ENCODE results near the gene FAM168A.
A peak's percentile ranks its signal among the peaks of the same experiment; 100 is the strongest.

Gene FAM168A

GRCh38 chr11:73597956-73598718 lies at the start of gene FAM168A:
FAM168A (minus strand) TSS chr11:73598112; CDS start chr11:73468474, 129,638 bp downstream.
- peak; percentile 85 to 91 (median 88) for DNase-seq (ENCODE audit: low read depth in 2 of 3, low spot score in 1 of 3)

GRCh38 chr11:73647459-73648100 lies 49.7 kb upstream of the FAM168A start:
- peak; percentile 83 to 86 (median 85) for DNase-seq (ENCODE audit: low read depth in 2 of 3, low spot score in 1 of 3)

- no peak for DNase-seq (ENCODE audit: low read depth in 2 of 3, low spot score in 1 of 3)
Observed at GRCh38 chr11:73645972-73646631, 48.2 kb upstream of the FAM168A start, which contains the start of gene PLEKHB1. PLEKHB1 (plus strand) TSS chr11:73646581; CDS start chr11:73646609, 28 bp downstream.

- no peak for DNase-seq (ENCODE audit: low read depth in 2 of 3, low spot score in 1 of 3)
Observed at GRCh38 chr11:73645121-73645969, 47.4 kb upstream of the FAM168A start.

GRCh38 chr11:73641668-73642067 lies 43.8 kb upstream of the FAM168A start:
- DNase-seq (ENCODE audit: low read depth in 2 of 3, low spot score in 1 of 3): no peak

- DNase-seq (ENCODE audit: low read depth in 2 of 3, low spot score in 1 of 3): no peak
Observed at GRCh38 chr11:73640592-73640991, 42.7 kb upstream of the FAM168A start.

- no peak for DNase-seq (ENCODE audit: low read depth in 2 of 3, low spot score in 1 of 3)
Observed at GRCh38 chr11:73637012-73637411, 39.1 kb upstream of the FAM168A start.

- DNase-seq (ENCODE audit: low read depth in 2 of 3, low spot score in 1 of 3): no peak
Observed at GRCh38 chr11:73636249-73636648, 38.3 kb upstream of the FAM168A start.

GRCh38 chr11:73635721-73636120 lies 37.8 kb upstream of the FAM168A start:
- no peak for DNase-seq (ENCODE audit: low read depth in 2 of 3, low spot score in 1 of 3)

- DNase-seq (ENCODE audit: low read depth in 2 of 3, low spot score in 1 of 3): no peak
Observed at GRCh38 chr11:73633999-73634398, 36.1 kb upstream of the FAM168A start.

GRCh38 chr11:73632996-73633395 lies 35.1 kb upstream of the FAM168A start:
- DNase-seq (ENCODE audit: low read depth in 2 of 3, low spot score in 1 of 3): no peak

- DNase-seq (ENCODE audit: low read depth in 2 of 3, low spot score in 1 of 3): no peak
Observed at GRCh38 chr11:73629907-73630306, 32.0 kb upstream of the FAM168A start.

GRCh38 chr11:73625696-73626318 lies 27.9 kb upstream of the FAM168A start:
- peak; percentile 38 to 68 (median 51) for DNase-seq (ENCODE audit: low read depth in 2 of 3, low spot score in 1 of 3)

- no peak for DNase-seq (ENCODE audit: low read depth in 2 of 3, low spot score in 1 of 3)
Observed at GRCh38 chr11:73623686-73624085, 25.8 kb upstream of the FAM168A start.

- DNase-seq (ENCODE audit: low read depth in 2 of 3, low spot score in 1 of 3): no peak
Observed at GRCh38 chr11:73622926-73623593, 25.1 kb upstream of the FAM168A start.

- no peak for DNase-seq (ENCODE audit: low read depth in 2 of 3, low spot score in 1 of 3)
Observed at GRCh38 chr11:73614591-73614990, 16.7 kb upstream of the FAM168A start.

- no peak for DNase-seq (ENCODE audit: low read depth in 2 of 3, low spot score in 1 of 3)
Observed at GRCh38 chr11:73612601-73613140, 14.8 kb upstream of the FAM168A start.

GRCh38 chr11:73598719-73599379 lies 937 bp upstream of the FAM168A start:
- no peak for DNase-seq (ENCODE audit: low read depth in 2 of 3, low spot score in 1 of 3)

- DNase-seq (ENCODE audit: low read depth in 2 of 3, low spot score in 1 of 3): no peak
Observed at GRCh38 chr11:73597336-73597955, 466 bp downstream of the FAM168A start.
